IPS-NIHi11 (cell line): ENCODE measurements around the gene VAC14.

Experiments
- DNase-seq: peaks from one replicate; pipeline ENCODE4 v3.0.0; 2012; ENCODE audit warnings: mixed read lengths, low spot score

The VAC14 gene

GRCh38 chr16:70692873-70693671 lies 107.9 kb downstream of the VAC14 start:
- DNase-seq, result no peak

- DNase-seq, result no peak
Observed at GRCh38 chr16:70692130-70692872, 108.7 kb downstream of the VAC14 start.

GRCh38 chr16:70691223-70692129 lies 109.5 kb downstream of the VAC14 start:
- no peak for DNase-seq

GRCh38 chr16:70689970-70690891 lies 110.7 kb downstream of the VAC14 start:
- no peak for DNase-seq

GRCh38 chr16:70689035-70689969 lies 111.7 kb downstream of the VAC14 start:
- DNase-seq, result no peak

- no peak for DNase-seq
Observed at GRCh38 chr16:70688246-70688742, 112.7 kb downstream of the VAC14 start.

GRCh38 chr16:70687671-70688245 lies 113.2 kb downstream of the VAC14 start:
- no peak for DNase-seq

- DNase-seq, result no peak
Observed at GRCh38 chr16:70687102-70687511, 113.9 kb downstream of the VAC14 start.

- no peak for DNase-seq
Observed at GRCh38 chr16:70686376-70687101, 114.4 kb downstream of the VAC14 start.

GRCh38 chr16:70685938-70686375 lies 115.0 kb downstream of the VAC14 start, which contains the start of gene MTSS2:
Gene MTSS2 (minus strand): TSS chr16:70686053. CDS start chr16:70685791, 262 bp downstream.
- peak; percentile 96 for DNase-seq

- no peak for DNase-seq
Observed at GRCh38 chr16:70685061-70685937, 115.7 kb downstream of the VAC14 start.

GRCh38 chr16:70684146-70685060 lies 116.6 kb downstream of the VAC14 start:
- DNase-seq, result no peak

- DNase-seq, result no peak
Observed at GRCh38 chr16:70683146-70683944, 117.6 kb downstream of the VAC14 start.

- no peak for DNase-seq
Observed at GRCh38 chr16:70682239-70683145, 118.5 kb downstream of the VAC14 start.
